Tibial artery (tissue), 4 donors: ENCODE results near the gene AOAH.
"Not testable (repeated sequence)": the region's sequence is repeated elsewhere in the genome, so short reads cannot be mapped to it uniquely, and the experiment has no call there.

Source experiments
- DNase-seq, 2 donors: peaks; one replicate each; pipeline ENCODE4 v3.0.0-alpha.2; 2019
- H3K27ac ChIP-seq, 2 donors: fragments of 200-600 bp; sonication (generic) in 1 of 2; 1 replicate in 1 of 2; 2 replicates in 1 of 2; pipeline ENCODE4 v1.5.1; 2018 to 2019; ENCODE audit warnings: mild to moderate bottlenecking in 1 of 2
- H3K27me3 ChIP-seq, 2 donors: fragments of 200-600 bp; sonication (generic) in 1 of 2; one replicate each; pipeline versions ENCODE4 v1.5.1 to v1.6.0; 2016 to 2019
- H3K36me3 ChIP-seq, 3 donors: fragments of 200-600 bp; sonication (generic) in 2 of 3; one replicate each; pipeline ENCODE4 v1.5.1; 2016 to 2019; ENCODE audit warnings: mild to moderate bottlenecking in 2 of 3
- H3K4me1 ChIP-seq, 4 donors: fragments of 200-600 bp; sonication (generic) in 2 of 4; 1 replicate in 3 of 4; 2 replicates in 1 of 4; pipeline ENCODE4 v1.5.1; 2016 to 2019
- H3K4me3 ChIP-seq, 2 donors: fragments of 200-600 bp; sonication (generic) in 1 of 2; 1 replicate in 1 of 2; 2 replicates in 1 of 2; pipeline ENCODE4 v1.5.1; 2018 to 2019; ENCODE audit warnings: mild to moderate bottlenecking in 2 of 2
- H3K9me3 ChIP-seq, 3 donors: fragments of 200-600 bp; sonication (generic) in 1 of 3; one replicate each; pipeline ENCODE4 v1.5.1; 2016 to 2019
- intact Hi-C: fragments of 100-400 bp; cut with DNase I; formaldehyde crosslinking; loops from one replicate; pipeline ENCODE4 v1.15.0; 2023; ENCODE audit warnings: low total_unique reads
- TF ChIP-seq, protein P1 (sequence below), 2 experiments: fragments of 200-600 bp in 1 of 2; fragments of 450-650 bp in 1 of 2; IDR thresholded peaks; one replicate each; pipeline ENCODE4 v1.5.1; 2017 to 2019; ENCODE audit warnings: antibody characterized with exemption in 2 of 2, mild to moderate bottlenecking in 1 of 2, moderate library complexity in 1 of 2

Gene AOAH

DNA sequence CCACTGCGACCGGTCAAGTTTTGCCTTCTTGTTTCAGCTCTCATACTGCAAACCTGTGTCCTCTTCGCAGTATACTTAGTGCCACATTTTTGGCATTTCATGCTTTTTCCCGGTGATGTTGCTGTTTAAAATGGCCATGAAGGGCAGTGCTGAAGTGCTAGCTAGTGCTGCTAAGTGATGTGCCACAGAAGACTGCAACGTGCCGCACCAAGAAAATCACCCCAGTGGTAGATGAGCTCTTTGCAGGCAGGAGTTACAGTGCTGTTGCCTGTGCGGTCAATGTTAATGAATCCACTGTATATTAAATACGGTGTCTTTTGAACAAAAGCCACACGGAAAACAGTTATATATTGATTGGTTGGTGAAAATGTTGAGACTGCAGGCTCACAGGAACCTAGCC is 214.3 kb downstream of the AOAH start:
- TF ChIP-seq, protein P1, sequence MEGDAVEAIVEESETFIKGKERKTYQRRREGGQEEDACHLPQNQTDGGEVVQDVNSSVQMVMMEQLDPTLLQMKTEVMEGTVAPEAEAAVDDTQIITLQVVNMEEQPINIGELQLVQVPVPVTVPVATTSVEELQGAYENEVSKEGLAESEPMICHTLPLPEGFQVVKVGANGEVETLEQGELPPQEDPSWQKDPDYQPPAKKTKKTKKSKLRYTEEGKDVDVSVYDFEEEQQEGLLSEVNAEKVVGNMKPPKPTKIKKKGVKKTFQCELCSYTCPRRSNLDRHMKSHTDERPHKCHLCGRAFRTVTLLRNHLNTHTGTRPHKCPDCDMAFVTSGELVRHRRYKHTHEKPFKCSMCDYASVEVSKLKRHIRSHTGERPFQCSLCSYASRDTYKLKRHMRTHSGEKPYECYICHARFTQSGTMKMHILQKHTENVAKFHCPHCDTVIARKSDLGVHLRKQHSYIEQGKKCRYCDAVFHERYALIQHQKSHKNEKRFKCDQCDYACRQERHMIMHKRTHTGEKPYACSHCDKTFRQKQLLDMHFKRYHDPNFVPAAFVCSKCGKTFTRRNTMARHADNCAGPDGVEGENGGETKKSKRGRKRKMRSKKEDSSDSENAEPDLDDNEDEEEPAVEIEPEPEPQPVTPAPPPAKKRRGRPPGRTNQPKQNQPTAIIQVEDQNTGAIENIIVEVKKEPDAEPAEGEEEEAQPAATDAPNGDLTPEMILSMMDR (IDR thresholded peaks at IDR 0.05), result no peak
- DNase-seq, result no peak
- Histone ChIP-seq H3K27ac (no peak overlapping the region), H3K9me3 (no peaks in the 10 kb centered on the region), H3K36me3 (no peaks in the 10 kb centered on the region), H3K4me3 (no peak overlapping the region), H3K4me1 (no peaks in the 10 kb centered on the region), H3K27me3 (no peaks in the 10 kb centered on the region)
- intact Hi-C loops, result no loop called here

DNA sequence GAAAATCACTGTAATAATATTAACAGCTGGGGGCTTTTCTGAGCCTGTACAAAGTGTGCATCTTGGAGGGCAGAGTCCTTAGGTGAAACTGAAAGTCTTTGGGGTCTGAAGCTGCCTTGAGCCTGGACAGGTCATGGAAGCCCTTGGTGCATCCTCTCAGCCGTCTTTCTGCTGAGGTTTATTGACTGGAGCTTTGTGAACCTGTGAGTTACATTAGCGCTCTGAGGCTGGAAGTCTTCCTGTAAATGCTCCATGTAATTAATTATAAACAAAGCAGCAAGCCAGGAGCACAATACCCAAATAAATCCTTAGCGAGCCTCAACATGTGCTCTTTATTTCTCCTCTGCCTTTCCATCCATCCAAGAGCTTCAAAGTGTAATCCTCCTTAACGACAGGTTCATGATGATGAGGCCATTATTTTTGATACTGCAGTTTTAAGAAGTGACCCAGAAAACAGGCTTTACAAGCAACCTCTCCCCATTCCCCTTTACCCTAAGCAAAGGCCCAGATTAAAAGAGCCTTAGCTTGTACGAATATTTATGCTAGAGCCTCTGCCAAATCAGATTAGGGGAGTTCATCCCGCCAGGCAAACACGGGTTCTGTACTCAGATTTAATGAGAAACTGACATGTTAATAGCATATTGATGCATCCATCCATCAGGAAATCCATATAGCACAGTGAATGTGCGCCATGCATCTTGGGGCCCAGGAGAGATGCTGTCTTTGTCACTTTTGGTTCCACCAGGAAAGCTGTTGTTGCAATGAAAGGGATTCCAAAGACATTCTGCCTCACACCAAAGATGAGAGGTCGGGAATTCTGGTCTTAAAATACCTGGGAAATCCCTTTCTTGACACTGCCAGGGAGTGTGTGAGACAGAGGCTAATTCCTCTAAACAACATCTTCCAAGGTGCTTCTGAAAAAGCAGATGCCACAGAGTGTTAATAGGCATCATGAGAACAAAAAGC is 216.5 kb downstream of the AOAH start:
- no peaks in the 10 kb centered on the region for H3K36me3 ChIP-seq
- no peak for DNase-seq
- intact Hi-C loops, result no loop called here

DNA sequence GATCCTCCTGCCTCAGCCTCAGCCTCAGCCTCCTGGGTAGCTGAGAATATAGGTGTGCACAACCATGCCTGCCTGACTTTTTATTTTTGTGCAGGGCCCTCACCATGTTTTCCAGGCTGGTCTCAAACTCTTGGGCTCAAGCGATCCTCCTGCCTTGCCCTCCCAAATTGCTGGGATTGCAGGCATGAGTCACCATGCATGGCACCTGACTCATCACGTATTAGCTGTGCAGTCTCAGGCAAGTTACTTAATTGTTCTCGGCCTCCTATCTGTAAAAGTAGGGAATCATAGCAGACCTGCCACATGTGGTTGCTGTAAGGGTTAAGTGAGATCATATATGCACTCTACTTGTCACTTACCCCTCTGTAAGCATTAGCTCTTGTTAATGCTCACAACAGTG is 217.5 kb downstream of the AOAH start:
- Histone ChIP-seq H3K4me3 (no peak overlapping the region), H3K9me3 (no peaks in the 10 kb centered on the region), H3K27me3 (no peaks in the 10 kb centered on the region), H3K4me1 (no peaks in the 10 kb centered on the region), H3K27ac (no peak overlapping the region), H3K36me3 (no peaks in the 10 kb centered on the region)
- no peak for DNase-seq
- TF ChIP-seq, protein P1 (IDR thresholded peaks at IDR 0.05), result no peak
- intact Hi-C loops, result no loop called here

More for the DNA sequence above, 216.5 kb downstream of the AOAH start:
- no peaks in the 10 kb centered on the region for H3K27me3 ChIP-seq
- no peaks in the 10 kb centered on the region for H3K9me3 ChIP-seq
- TF ChIP-seq, protein P1 (IDR thresholded peaks at IDR 0.05), result no peak
- no peak overlapping the region for H3K27ac ChIP-seq
- no peak overlapping the region for H3K4me3 ChIP-seq
- no peaks in the 10 kb centered on the region for H3K4me1 ChIP-seq

DNA sequence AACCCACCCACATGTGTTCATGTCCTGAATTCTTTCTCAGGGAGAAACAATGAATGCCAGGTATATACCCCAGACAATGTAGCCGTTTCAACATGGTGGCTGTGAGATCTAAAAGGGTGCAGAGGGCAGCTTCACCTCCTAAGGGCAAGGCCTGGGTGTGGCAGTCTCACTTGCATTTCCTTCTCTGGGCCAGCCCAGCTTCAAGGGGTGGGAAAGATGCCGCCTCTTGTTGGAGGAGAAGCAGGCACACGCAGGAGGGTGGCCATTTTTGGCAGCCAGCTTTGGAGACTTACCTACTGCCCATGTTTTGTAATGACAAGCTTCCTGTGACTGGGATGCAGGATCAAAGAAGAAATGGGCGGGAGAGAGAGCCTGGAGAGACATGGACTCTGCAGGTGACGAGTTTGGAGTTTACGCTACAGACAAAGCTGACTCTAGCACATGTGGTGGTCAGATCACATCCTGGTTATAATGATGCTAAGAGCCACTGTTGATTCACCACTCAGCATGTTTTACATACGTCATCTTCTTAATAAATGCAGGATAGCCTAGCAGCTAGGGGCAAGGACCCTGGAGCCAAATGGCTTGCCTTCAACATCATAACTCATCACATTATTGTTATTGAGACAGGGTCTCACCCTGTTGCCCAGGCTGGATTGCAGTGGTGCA is 218.0 kb downstream of the AOAH start:
- intact Hi-C loops, result no loop called here
- no peaks in the 10 kb centered on the region for H3K4me1 ChIP-seq
- no peak for DNase-seq
- TF ChIP-seq, protein P1 (IDR thresholded peaks at IDR 0.05), result no peak
- H3K36me3 ChIP-seq, result no peaks in the 10 kb centered on the region
- H3K9me3 ChIP-seq, result no peaks in the 10 kb centered on the region
- no peak overlapping the region for H3K27ac ChIP-seq
- H3K4me3 ChIP-seq, result no peak overlapping the region
- H3K27me3 ChIP-seq, result no peaks in the 10 kb centered on the region

DNA sequence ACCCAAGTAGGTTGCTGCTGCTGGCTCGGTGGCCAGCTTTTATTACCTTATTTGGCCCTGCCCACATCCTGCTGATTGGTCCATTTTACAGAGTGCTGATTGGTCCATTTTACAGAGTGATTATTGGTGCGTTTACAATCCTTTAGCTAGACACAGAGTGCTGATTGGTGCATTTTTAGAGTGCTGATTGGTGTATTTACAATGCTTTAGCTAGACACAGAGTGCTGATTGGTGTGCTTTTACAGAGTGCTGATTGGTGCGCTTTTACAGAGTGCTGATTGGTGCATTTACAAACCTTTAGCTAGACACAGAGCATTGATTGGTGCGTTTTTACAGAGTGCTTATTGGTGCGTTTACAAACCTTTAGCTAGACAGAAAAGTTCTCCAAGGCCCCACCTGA is 219.7 kb downstream of the AOAH start:
- H3K27ac ChIP-seq, H3K9me3 ChIP-seq, H3K4me3 ChIP-seq, DNase-seq, H3K36me3 ChIP-seq, H3K27me3 ChIP-seq, H3K4me1 ChIP-seq, intact Hi-C loops: not testable (repeated sequence)

DNA sequence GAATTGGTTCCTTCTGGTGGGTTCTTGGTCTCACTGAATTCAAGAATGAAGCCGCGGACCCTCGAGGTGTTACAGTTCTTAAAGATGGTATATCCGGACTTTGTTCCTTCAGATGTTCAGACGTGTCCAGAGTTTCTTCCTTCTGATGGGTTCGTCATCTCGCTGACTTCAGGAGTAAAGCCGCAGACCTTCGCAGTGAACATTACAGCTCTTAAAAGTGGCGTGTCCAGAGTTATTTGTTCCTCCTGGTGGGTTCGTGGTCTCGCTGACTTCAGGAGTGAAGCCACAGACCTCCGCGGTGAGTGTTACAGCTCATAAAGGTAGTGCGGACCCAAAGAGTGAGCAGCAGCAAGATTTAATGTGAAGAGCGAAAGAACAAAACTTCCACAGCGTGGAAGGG is 220.1 kb downstream of the AOAH start:
- H3K4me3 ChIP-seq, intact Hi-C loops, H3K27ac ChIP-seq, H3K27me3 ChIP-seq, H3K9me3 ChIP-seq, DNase-seq, H3K36me3 ChIP-seq, H3K4me1 ChIP-seq: not testable (repeated sequence)
